Ishikawa (cell line): Measurements from ENCODE around the gene SELENOS.

Experiments used
- CEBPB ChIP-seq: IDR thresholded peaks from 2 replicates; pipeline ENCODE4 v1.6.1; 2012
- CREB1 ChIP-seq: IDR thresholded peaks from 2 replicates; pipeline ENCODE4 v1.6.1; 2012; ENCODE audit warnings: low read depth
- EGR1 ChIP-seq: IDR thresholded peaks from 2 replicates; pipeline ENCODE4 v1.6.1; 2012
- EP300 ChIP-seq: IDR thresholded peaks from 2 replicates; pipeline ENCODE4 v1.6.1; 2012; ENCODE audit warnings: borderline replicate concordance
- NFIC ChIP-seq: IDR thresholded peaks from 2 replicates; pipeline ENCODE4 v1.6.1; 2012
- TAF1 ChIP-seq: IDR thresholded peaks from 2 replicates; pipeline ENCODE4 v1.6.1; 2012; ENCODE audit warnings: low read depth, mild to moderate bottlenecking
- TCF12 ChIP-seq: IDR thresholded peaks from 2 replicates; pipeline ENCODE4 v1.6.1; 2012; ENCODE audit warnings: low read depth
- TEAD4 ChIP-seq: IDR thresholded peaks from 2 replicates; pipeline ENCODE4 v1.6.1; 2012
- YY1 ChIP-seq: IDR thresholded peaks from 2 replicates; pipeline ENCODE4 v1.6.1; 2012; ENCODE audit warnings: low read depth
- ZBTB7A ChIP-seq: IDR thresholded peaks from 2 replicates; pipeline ENCODE4 v1.6.1; 2012; ENCODE audit warnings: low read depth
- TF ChIP-seq, protein P1 (sequence below): IDR thresholded peaks from 2 replicates; pipeline ENCODE4 v1.6.1; 2012
- TF ChIP-seq, protein P2 (sequence below): IDR thresholded peaks from 2 replicates; pipeline ENCODE4 v1.6.1; 2012; ENCODE audit warnings: low read depth, mild to moderate bottlenecking
- TF ChIP-seq, protein P3 (sequence below): IDR thresholded peaks from 2 replicates; pipeline ENCODE4 v1.6.1; 2012

Gene SELENOS

DNA sequence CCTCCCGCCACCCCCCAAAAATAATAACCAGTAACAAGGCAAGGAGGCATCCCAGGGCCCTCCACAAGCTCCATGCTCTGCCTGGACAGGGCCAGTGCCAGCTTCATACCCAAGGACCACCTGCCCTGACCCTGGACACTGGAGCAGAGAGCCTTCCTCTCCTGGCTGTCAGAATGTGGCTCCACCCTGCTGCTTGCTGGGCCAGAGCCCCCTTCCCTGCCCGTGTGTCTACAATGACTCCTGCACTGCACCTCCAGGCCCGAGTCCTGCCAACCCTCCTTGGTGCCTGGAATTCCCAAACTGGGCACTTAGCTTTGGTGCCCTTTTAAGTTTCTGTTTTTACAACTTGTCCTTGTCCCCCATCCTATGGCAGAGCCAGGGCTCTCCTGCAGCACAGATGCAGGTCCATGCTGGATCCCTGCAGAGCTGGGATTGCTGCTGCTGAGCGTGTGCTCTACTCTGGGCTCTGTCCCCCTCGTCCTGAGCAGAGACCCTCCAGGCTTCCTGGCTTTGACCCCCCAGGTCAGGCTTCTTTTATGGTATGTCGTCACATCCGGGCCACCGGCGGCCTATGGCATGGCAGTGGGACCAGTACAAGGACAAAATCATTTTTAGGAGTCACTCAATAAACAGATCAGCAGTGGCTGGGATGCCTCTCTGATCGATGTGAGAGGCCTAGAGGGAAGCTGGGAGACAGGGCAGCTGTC lies 29.2 kb upstream of the SELENOS start:
- TF ChIP-seq YY1 = no peak
- TF ChIP-seq CREB1 = no peak
- no peak for TF ChIP-seq TEAD4
- TF ChIP-seq, protein P1, sequence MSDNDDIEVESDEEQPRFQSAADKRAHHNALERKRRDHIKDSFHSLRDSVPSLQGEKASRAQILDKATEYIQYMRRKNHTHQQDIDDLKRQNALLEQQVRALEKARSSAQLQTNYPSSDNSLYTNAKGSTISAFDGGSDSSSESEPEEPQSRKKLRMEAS = no peak
- no peak for TF ChIP-seq TAF1
- TF ChIP-seq, protein P2, sequence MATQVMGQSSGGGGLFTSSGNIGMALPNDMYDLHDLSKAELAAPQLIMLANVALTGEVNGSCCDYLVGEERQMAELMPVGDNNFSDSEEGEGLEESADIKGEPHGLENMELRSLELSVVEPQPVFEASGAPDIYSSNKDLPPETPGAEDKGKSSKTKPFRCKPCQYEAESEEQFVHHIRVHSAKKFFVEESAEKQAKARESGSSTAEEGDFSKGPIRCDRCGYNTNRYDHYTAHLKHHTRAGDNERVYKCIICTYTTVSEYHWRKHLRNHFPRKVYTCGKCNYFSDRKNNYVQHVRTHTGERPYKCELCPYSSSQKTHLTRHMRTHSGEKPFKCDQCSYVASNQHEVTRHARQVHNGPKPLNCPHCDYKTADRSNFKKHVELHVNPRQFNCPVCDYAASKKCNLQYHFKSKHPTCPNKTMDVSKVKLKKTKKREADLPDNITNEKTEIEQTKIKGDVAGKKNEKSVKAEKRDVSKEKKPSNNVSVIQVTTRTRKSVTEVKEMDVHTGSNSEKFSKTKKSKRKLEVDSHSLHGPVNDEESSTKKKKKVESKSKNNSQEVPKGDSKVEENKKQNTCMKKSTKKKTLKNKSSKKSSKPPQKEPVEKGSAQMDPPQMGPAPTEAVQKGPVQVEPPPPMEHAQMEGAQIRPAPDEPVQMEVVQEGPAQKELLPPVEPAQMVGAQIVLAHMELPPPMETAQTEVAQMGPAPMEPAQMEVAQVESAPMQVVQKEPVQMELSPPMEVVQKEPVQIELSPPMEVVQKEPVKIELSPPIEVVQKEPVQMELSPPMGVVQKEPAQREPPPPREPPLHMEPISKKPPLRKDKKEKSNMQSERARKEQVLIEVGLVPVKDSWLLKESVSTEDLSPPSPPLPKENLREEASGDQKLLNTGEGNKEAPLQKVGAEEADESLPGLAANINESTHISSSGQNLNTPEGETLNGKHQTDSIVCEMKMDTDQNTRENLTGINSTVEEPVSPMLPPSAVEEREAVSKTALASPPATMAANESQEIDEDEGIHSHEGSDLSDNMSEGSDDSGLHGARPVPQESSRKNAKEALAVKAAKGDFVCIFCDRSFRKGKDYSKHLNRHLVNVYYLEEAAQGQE = no peak
- TF ChIP-seq NFIC = no peak

DNA sequence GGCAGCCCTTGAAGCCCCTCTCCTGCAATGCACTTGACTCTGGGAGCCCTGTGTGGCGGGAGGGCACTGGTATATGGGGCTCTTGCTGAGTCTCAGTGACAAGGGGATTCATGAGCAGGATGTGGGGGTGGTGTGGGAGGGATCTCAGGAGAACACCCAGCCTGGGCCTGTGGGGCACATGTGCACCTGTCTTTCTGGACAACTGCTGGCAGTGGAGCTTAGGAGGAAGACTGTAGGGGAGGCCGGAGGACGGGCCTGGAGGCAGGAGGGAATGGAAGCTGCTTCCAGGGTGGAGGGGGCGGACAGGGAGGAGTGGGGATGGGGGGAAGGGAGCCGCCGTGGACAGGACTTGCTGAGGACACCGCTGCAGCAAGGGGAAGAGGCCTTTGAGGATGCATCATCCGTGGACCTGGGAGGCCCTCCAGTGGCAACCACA lies 28.6 kb upstream of the SELENOS start:
- TF ChIP-seq YY1 (no peak), TEAD4 (no peak), CREB1 (no peak), ZBTB7A (no peak), TAF1 (no peak), EGR1 (no peak), CEBPB (no peak), NFIC (no peak), EP300 (no peak)
- TF ChIP-seq, protein P2 = no peak
- TF ChIP-seq, protein P3, sequence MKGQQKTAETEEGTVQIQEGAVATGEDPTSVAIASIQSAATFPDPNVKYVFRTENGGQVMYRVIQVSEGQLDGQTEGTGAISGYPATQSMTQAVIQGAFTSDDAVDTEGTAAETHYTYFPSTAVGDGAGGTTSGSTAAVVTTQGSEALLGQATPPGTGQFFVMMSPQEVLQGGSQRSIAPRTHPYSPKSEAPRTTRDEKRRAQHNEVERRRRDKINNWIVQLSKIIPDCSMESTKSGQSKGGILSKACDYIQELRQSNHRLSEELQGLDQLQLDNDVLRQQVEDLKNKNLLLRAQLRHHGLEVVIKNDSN = no peak
- TF ChIP-seq, protein P1 = no peak

DNA sequence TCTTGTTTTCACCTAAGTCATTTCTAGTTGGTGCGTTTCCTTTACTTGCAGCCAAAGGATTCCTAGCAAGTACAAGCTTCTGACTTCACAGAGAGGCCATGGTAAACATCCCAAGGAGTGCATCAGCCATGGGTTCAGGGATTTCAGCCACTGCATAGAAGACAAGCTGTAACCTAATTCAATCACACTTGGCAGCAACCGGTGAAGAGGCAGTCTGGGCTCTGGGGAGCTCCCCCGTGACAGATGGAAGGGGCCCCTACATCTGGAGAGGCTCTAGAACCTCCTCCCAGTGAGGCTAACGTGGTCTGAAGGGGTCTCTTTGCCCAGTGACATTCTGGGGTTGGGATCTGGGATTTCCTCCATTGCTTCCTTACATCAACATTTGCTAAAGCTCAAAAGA lies 26.1 kb upstream of the SELENOS start:
- TF ChIP-seq, protein P1 = no peak
- TF ChIP-seq ZBTB7A = no peak

DNA sequence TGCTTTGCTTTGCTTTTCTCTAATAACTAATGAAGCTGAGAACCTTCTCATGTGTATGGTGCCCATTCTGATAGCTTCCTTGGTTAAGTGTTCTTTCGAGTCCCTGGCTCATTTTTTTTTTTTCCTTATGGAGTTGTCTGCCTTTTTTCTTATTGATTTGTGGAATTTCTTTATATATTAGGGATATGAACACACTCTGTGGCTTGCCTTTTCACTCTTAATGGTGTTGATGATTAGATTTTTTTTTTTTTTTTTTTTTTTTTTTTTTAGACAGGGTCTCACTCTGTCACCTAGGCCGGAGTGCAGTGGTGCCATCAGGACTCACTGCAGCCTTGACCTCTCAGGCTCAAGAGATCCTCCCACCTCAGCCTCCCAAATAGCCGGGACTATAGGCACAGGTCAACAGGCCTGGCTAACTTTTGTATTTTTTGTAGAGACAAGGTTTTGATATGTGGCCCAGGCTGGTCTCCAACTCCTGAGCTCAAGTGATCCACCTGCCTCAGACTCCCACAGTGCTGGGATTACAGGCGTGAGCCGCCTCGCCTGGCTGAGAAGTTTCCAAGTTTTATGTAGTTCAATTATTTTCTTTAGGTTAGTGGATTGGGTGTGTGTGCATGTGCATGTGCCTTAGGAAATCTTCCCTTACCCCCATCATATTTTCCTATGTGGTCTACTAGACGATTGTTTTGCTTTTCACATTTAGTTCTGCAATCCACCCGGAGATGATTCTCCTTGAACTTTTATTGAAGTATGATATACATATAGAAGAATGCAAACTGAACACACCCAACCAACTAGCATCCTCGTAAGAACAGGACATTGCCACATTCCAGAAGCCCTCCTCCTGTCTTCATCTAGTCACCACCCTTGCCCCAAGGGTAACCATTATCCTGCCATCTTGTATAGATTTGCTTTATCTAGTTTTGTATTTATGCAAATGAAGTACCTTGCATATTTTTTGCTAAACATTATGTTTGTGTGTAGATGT lies 19.4 kb upstream of the SELENOS start:
- TF ChIP-seq TEAD4 = no peak
- no peak for TF ChIP-seq TCF12
- TF ChIP-seq, protein P3 = no peak
- TF ChIP-seq, protein P1 = no peak

DNA sequence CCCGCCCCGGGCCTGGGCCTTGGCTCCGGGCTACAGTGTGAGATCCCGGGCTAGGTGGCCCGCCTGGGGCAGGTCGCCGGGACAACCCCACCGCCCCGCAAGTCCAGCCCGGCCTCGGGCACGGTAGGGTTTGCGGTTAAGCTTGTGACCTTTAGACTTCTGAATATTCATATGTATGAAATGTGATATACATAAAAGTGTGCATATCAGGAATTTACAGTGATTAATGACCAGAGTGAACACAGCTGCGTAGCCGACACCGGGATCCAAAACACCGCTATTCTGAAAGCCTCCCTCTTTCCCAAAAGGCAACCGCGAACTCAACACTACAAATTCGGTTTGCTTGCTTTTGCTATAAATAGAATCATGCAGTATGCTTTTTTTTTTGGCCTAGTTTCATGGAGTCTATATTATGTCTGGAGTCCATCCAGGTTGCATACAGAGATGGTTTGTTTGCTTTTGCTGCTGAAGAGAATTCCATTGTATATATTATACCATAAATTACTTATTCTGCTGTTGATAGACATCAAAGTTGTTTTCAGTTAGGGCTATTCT lies 18.4 kb upstream of the SELENOS start:
- no peak for TF ChIP-seq NFIC
- no peak for TF ChIP-seq TEAD4
- TF ChIP-seq, protein P1 = no peak
- TF ChIP-seq CEBPB = no peak
